Astrocyte (in vitro differentiated cells and primary cell): ENCODE results near the gene CERS5. TPM values are rescaled to one million over a fixed set of nuclear protein-coding genes. Genes with fewer than 3 reads are reported as not detected.

Experiments
- DNase-seq: peaks from one replicate; pipeline ENCODE4 v3.0.0-alpha.2; 2010; ENCODE audit warnings: low read depth
- FAIRE-seq: peaks from 2 replicates; lab custom pipeline; 2011; peaks lifted over from hg19 to GRCh38; lab: Jason Lieb, UNC
- H2AFZ ChIP-seq: 2 replicates; pipeline ENCODE4 v1.6.0; 2012; ENCODE audit warnings: low read depth, low read length, inconsistent platforms
- H3K27ac ChIP-seq: 2 replicates; pipeline ENCODE4 v1.5.1; 2011; ENCODE audit warnings: low read depth, low read length, inconsistent platforms
- H3K27me3 ChIP-seq: 2 replicates; pipeline ENCODE4 v1.6.0; 2011; ENCODE audit warnings: low read length, inconsistent platforms; ENCODE audit not compliant: insufficient read depth
- H3K36me3 ChIP-seq: 2 replicates; pipeline ENCODE4 v1.5.1; 2011; ENCODE audit warnings: low read length, inconsistent platforms; ENCODE audit not compliant: insufficient read depth
- H3K4me1 ChIP-seq: 2 replicates; pipeline ENCODE4 v1.5.1; 2011; ENCODE audit warnings: low read length, inconsistent platforms; ENCODE audit not compliant: insufficient read depth
- H3K4me2 ChIP-seq: 2 replicates; pipeline ENCODE4 v1.6.0; 2012; ENCODE audit warnings: low read length, inconsistent platforms
- H3K4me3 ChIP-seq: 2 replicates; pipeline ENCODE4 v1.5.1; 2011; ENCODE audit warnings: low read depth, mild to moderate bottlenecking, low read length, inconsistent platforms; ENCODE audit not compliant: insufficient read depth
- H3K79me2 ChIP-seq: 2 replicates; pipeline ENCODE4 v1.6.0; 2012; ENCODE audit warnings: mild to moderate bottlenecking, low read length, inconsistent platforms; ENCODE audit not compliant: insufficient read depth
- H3K9ac ChIP-seq: 2 replicates; pipeline ENCODE4 v1.6.0; 2012; ENCODE audit warnings: mild to moderate bottlenecking, low read length, inconsistent platforms
- H3K9me3 ChIP-seq: 2 replicates; pipeline ENCODE4 v1.5.1; 2012; ENCODE audit warnings: low read depth, mild to moderate bottlenecking, low read length, inconsistent platforms; ENCODE audit not compliant: insufficient read depth
- H4K20me1 ChIP-seq: 2 replicates; pipeline ENCODE4 v1.6.0; 2012; ENCODE audit warnings: low read length, inconsistent platforms; ENCODE audit not compliant: insufficient read depth
- H3K27ac Mint-ChIP-seq: one replicate; pipeline ENCODE4 v1.8.0; 2021; ENCODE audit warnings: mild to moderate bottlenecking, mixed read lengths; ENCODE audit not compliant: unreplicated experiment
- H3K27me3 Mint-ChIP-seq: one replicate; pipeline ENCODE4 v1.8.0; 2021; ENCODE audit warnings: low read depth, mixed read lengths; ENCODE audit not compliant: unreplicated experiment
- H3K36me3 Mint-ChIP-seq: one replicate; pipeline ENCODE4 v1.8.0; 2021; ENCODE audit warnings: low read depth, mixed read lengths; ENCODE audit not compliant: unreplicated experiment
- H3K4me1 Mint-ChIP-seq: one replicate; pipeline ENCODE4 v1.8.0; 2021; ENCODE audit warnings: low read depth, mixed read lengths; ENCODE audit not compliant: unreplicated experiment
- H3K4me3 Mint-ChIP-seq: one replicate; pipeline ENCODE4 v1.8.0; 2021; ENCODE audit warnings: mild to moderate bottlenecking, moderate library complexity, mixed read lengths; ENCODE audit not compliant: unreplicated experiment
- H3K9me3 Mint-ChIP-seq: one replicate; pipeline ENCODE4 v1.8.0; 2021; ENCODE audit warnings: mild to moderate bottlenecking, mixed read lengths; ENCODE audit not compliant: unreplicated experiment
- EZH2 ChIP-seq: IDR thresholded peaks from 2 replicates; pipeline ENCODE4 v1.6.1; 2012; ENCODE audit warnings: mild to moderate bottlenecking, low read length, inconsistent platforms; ENCODE audit not compliant: insufficient read depth
- total RNA-seq: library from RNA; stranded (reverse); gene quantifications from 2 replicates; pipeline ENCODE4 v1.2.1, GENCODE V29; 2021
- TF ChIP-seq, protein P1 (sequence below): IDR thresholded peaks from 2 replicates; pipeline ENCODE4 v1.5.1; 2011; ENCODE audit warnings: low read depth, mild to moderate bottlenecking, inconsistent platforms, low read length, moderate library complexity; ENCODE audit not compliant: insufficient read depth

The CERS5 gene
- total RNA-seq, 1 donor from 2014 or later, result 115 TPM

DNA sequence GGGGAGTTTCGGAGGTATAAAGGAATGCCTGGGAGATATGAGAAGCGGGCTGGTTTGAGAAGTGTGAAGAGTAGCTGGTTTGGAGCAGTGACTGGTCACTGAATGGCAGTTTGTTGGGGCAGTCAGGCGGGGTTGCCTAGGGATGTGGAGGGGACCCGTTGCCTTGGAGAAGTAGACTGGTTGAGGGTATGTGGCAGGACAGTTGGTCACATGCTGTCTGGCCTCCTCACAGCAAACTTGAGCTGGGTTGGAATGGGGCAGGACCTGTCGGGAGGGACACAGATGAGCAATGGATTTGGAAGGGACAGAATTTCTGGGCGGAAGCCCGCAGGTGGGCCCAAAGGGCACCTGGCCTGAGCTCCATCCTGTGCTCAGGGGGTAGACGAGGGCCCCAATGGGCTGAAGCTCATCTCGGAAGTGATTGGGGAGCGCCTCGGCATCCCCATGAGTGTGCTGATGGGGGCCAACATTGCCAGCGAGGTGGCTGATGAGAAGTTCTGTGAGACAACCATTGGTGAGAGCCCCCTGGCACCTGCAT lies 61.2 kb downstream of the CERS5 start:
- peaks cover 13% of the 10 kb centered on the region for H3K4me1 ChIP-seq
- H3K27me3 ChIP-seq, result no peaks in the 10 kb centered on the region
- no peaks in the 10 kb centered on the region for H3K9me3 ChIP-seq
- no peak overlapping the region for H3K4me3 Mint-ChIP-seq
- no peak overlapping the region for H3K27ac ChIP-seq
- H3K4me2 ChIP-seq, result no peak overlapping the region
- no peak overlapping the region for H3K4me3 ChIP-seq
- H3K9ac ChIP-seq, result no peak overlapping the region
- H3K4me1 Mint-ChIP-seq, result peaks cover 12% of the 10 kb centered on the region
- H3K36me3 ChIP-seq, result peaks cover 3% of the 10 kb centered on the region
- peaks cover 10% of the 10 kb centered on the region for H3K27me3 Mint-ChIP-seq
- no peak for DNase-seq
- no peaks in the 10 kb centered on the region for H3K9me3 Mint-ChIP-seq
- no peak overlapping the region for H2AFZ ChIP-seq
- H3K79me2 ChIP-seq, result no peaks in the 10 kb centered on the region
- TF ChIP-seq EZH2, result no peak
- TF ChIP-seq, protein P1, sequence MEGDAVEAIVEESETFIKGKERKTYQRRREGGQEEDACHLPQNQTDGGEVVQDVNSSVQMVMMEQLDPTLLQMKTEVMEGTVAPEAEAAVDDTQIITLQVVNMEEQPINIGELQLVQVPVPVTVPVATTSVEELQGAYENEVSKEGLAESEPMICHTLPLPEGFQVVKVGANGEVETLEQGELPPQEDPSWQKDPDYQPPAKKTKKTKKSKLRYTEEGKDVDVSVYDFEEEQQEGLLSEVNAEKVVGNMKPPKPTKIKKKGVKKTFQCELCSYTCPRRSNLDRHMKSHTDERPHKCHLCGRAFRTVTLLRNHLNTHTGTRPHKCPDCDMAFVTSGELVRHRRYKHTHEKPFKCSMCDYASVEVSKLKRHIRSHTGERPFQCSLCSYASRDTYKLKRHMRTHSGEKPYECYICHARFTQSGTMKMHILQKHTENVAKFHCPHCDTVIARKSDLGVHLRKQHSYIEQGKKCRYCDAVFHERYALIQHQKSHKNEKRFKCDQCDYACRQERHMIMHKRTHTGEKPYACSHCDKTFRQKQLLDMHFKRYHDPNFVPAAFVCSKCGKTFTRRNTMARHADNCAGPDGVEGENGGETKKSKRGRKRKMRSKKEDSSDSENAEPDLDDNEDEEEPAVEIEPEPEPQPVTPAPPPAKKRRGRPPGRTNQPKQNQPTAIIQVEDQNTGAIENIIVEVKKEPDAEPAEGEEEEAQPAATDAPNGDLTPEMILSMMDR, result no peak
- peaks cover 12% of the 10 kb centered on the region for H3K36me3 Mint-ChIP-seq
- no peak overlapping the region for H3K27ac Mint-ChIP-seq
- H4K20me1 ChIP-seq, result no peaks in the 10 kb centered on the region
- FAIRE-seq, result no peak

DNA sequence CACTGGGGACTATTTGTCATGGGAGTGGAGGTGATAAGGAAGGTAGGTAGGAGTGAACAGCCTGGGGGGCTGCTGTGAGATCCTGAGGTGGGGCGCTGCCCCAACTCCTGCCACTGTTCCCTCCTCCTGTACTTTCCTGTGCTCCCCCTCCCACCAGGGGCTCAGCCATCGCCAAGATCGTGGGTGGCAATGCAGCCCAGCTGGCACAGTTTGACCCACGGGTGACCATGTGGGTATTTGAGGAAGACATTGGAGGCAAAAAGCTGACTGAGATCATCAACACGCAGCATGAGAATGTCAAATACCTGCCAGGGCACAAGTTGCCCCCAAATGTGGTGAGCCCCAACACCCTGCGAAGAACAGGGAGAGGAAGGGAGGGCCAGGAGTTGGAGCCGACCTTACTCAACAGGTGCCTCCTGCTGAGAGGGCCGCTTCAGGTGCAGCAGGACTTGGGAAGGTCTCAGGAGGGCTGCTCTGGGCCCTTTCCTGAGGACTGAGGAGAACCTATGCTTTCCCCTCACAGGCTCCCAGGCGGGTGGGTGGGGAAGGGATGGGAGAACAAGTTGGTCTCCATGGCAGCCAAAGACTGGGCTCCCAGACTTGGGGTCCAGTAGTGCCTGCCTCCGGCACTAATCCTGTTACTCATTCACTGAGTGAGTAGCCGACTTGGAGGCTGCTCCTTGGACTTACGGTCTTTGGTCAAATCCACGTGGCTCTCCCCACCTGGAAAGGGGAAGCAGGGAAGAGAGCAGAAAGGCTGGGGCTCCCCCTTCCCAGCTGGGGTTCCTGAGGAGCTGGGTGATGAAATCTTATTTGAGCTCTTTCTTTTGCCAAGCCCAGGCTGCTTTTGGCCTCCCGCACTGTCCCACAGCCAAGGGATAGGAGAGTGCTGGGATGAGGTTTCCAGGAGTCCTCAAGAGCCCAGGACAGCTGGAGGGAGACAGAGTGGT lies 62.5 kb downstream of the CERS5 start:
- Histone ChIP-seq H3K27ac (no peak overlapping the region), H3K79me2 (no peaks in the 10 kb centered on the region), H4K20me1 (no peaks in the 10 kb centered on the region), H3K9me3 (no peaks in the 10 kb centered on the region), H3K4me1 (peaks cover 5% of the 10 kb centered on the region), H3K27me3 (no peaks in the 10 kb centered on the region), H3K36me3 (peaks cover 12% of the 10 kb centered on the region), H3K4me2 (no peak overlapping the region), H3K4me3 (no peak overlapping the region), H3K9ac (no peak overlapping the region), H2AFZ (no peak overlapping the region)
- Mint-ChIP-seq H3K27ac (no peak overlapping the region), H3K4me3 (no peak overlapping the region), H3K9me3 (no peaks in the 10 kb centered on the region), H3K36me3 (peaks cover 13% of the 10 kb centered on the region), H3K4me1 (peaks cover 4% of the 10 kb centered on the region), H3K27me3 (peaks cover 10% of the 10 kb centered on the region)
- DNase-seq, result no peak
- no peak for TF ChIP-seq EZH2
- TF ChIP-seq, protein P1, result no peak
- no peak for FAIRE-seq
